GM12878 (cell line): ENCODE results near the gene BRI3BP. TPM values are rescaled to one million over a fixed set of nuclear protein-coding genes. Genes with fewer than 3 reads are reported as not detected.

Experiments used
- BHLHE40 ChIP-seq, 2 experiments: fragments of 450-650 bp in 1 of 2; IDR thresholded peaks; 2 replicates each; pipeline ENCODE4 v1.6.1; 2011 to 2017; ENCODE audit warnings: low read depth in 2 of 2, borderline replicate concordance in 1 of 2, improper control_type of control experiment in 1 of 2, low read length in 1 of 2, mild to moderate bottlenecking in 1 of 2
- BMI1 ChIP-seq: fragments of 450-650 bp; IDR thresholded peaks from 2 replicates; pipeline ENCODE4 v1.6.1; 2016; ENCODE audit warnings: mild to moderate bottlenecking, moderate library complexity, borderline replicate concordance
- CBX3 ChIP-seq: fragments of 200-600 bp; sonication (generic); IDR thresholded peaks from 2 replicates; pipeline ENCODE4 v1.6.1; 2016; ENCODE audit warnings: low read depth, borderline replicate concordance
- CEBPB ChIP-seq, 2 experiments: fragments of 150-350 bp in 1 of 2; IDR thresholded peaks; 2 replicates each; pipeline ENCODE4 v1.6.1; 2012 to 2014; ENCODE audit warnings: low read depth in 2 of 2, low read length in 2 of 2, borderline replicate concordance in 1 of 2, inconsistent platforms in 1 of 2
- CHD4 ChIP-seq: fragments of 200-600 bp; sonication (generic); IDR thresholded peaks from 2 replicates; pipeline ENCODE4 v1.6.1; 2016; ENCODE audit warnings: mild to moderate bottlenecking
- CREM ChIP-seq: IDR thresholded peaks from 2 replicates; pipeline ENCODE4 v1.6.1; 2014; ENCODE audit warnings: antibody characterized with exemption, low read depth
- EP300 ChIP-seq, 2 experiments: fragments of 150-350 bp in 1 of 2; IDR thresholded peaks; 2 replicates each; pipeline ENCODE4 v1.6.1; 2011 to 2012; ENCODE audit warnings: low read depth in 2 of 2, low read length in 2 of 2, borderline replicate concordance in 1 of 2, improper control_type of control experiment in 1 of 2, inconsistent platforms in 1 of 2; ENCODE audit not compliant: control insufficient read depth in 1 of 2
- HDAC6 ChIP-seq: fragments of 200-600 bp; sonication (generic); IDR thresholded peaks from one replicate; pipeline ENCODE4 v1.8.0; 2017; ENCODE audit warnings: antibody characterized with exemption; ENCODE audit not compliant: unreplicated experiment
- HDGF ChIP-seq: fragments of 450-650 bp; IDR thresholded peaks from 2 replicates; pipeline ENCODE4 v1.6.1; 2016; ENCODE audit warnings: antibody characterized with exemption
- IKZF1 ChIP-seq: fragments of 450-650 bp; conservative IDR thresholded peaks from 2 replicates; pipeline ENCODE4 v1.6.1; 2017; ENCODE audit warnings: antibody characterized with exemption, mild to moderate bottlenecking
- IKZF2 ChIP-seq, 2 experiments: fragments of 450-650 bp; IDR thresholded peaks; 2 replicates each; pipeline ENCODE4 v1.6.1; 2017; ENCODE audit warnings: mild to moderate bottlenecking in 2 of 2, moderate library complexity in 2 of 2
- KAT2A ChIP-seq: conservative IDR thresholded peaks from 2 replicates; pipeline ENCODE4 v1.6.1; 2011; ENCODE audit warnings: low read depth, low read length; ENCODE audit not compliant: control insufficient read depth
- KDM1A ChIP-seq: fragments of 200-600 bp; sonication (generic); IDR thresholded peaks from 2 replicates; pipeline ENCODE4 v1.6.1; 2016; ENCODE audit warnings: borderline replicate concordance
- LARP7 ChIP-seq: fragments of 450-650 bp; IDR thresholded peaks from 2 replicates; pipeline ENCODE4 v1.6.1; 2017; ENCODE audit warnings: mild to moderate bottlenecking
- NR2C1 ChIP-seq: fragments of 450-650 bp; IDR thresholded peaks from 2 replicates; pipeline ENCODE4 v1.6.1; 2017; ENCODE audit warnings: antibody characterized with exemption, mild to moderate bottlenecking, moderate library complexity
- POU2F2 ChIP-seq: IDR thresholded peaks from 3 replicates; pipeline ENCODE4 v1.6.1; 2011; ENCODE audit warnings: low read depth, mild to moderate bottlenecking, low read length, borderline replicate concordance
- RBBP5 ChIP-seq: fragments of 200-600 bp; sonication (generic); conservative IDR thresholded peaks from 2 replicates; pipeline ENCODE4 v1.6.1; 2016
- RELA ChIP-seq: fragments of 450-650 bp; IDR thresholded peaks from 2 replicates; pipeline ENCODE4 v1.8.0; 2014; ENCODE audit warnings: borderline replicate concordance; ENCODE audit not compliant: partially characterized antibody
- SMAD1 ChIP-seq: fragments of 450-650 bp; IDR thresholded peaks from 2 replicates; pipeline ENCODE4 v1.6.1; 2018; ENCODE audit warnings: mild to moderate bottlenecking, low read depth; ENCODE audit not compliant: partially characterized antibody
- YBX1 ChIP-seq: fragments of 450-650 bp; IDR thresholded peaks from 2 replicates; pipeline ENCODE4 v1.6.1; 2016; ENCODE audit warnings: antibody characterized with exemption
- YY1 ChIP-seq: IDR thresholded peaks from 2 replicates; pipeline ENCODE4 v1.6.1; 2011; ENCODE audit warnings: low read depth, mild to moderate bottlenecking, low read length
- ZBED1 ChIP-seq: IDR thresholded peaks from 2 replicates; pipeline ENCODE4 v1.6.1; 2016; ENCODE audit warnings: borderline replicate concordance
- polyA plus RNA-seq, 11 experiments: library from polyadenylated mRNA; depleted of rRNA in 4 of 11; unstranded in 6 of 11; stranded (reverse) in 5 of 11; fragments of >200 nt; fragmentation: Nextera tagmentation in 4 of 11; fragmentation: Illumina TruSeq in 1 of 11; extraction: Ambion mirVana in 4 of 11; extraction: Trizol in 1 of 11; gene quantifications; 1 replicate in 1 of 11; 2 replicates in 10 of 11; pipeline versions ENCODE4 v1.2.1 to v1.2.3, GENCODE V29; 2011 to 2016; ENCODE audit warnings: inconsistent platforms in 2 of 11, missing spikeins in 2 of 11, low read depth in 1 of 11
- total RNA-seq, 4 experiments: library from RNA; depleted of rRNA in 3 of 4; stranded (reverse); fragments of >200 nt in 3 of 4; fragmentation: Illumina TruSeq in 1 of 4; extraction: Trizol in 1 of 4; gene quantifications; 2 replicates each; pipeline versions ENCODE4 v1.2.1 to v1.2.3, GENCODE V29; 2013 to 2021
- TF ChIP-seq, protein P1 (sequence below): fragments of 450-650 bp; formaldehyde crosslinking; IDR thresholded peaks from 2 replicates; pipeline ENCODE4 v1.4.0; 2022; ENCODE audit warnings: mild to moderate bottlenecking, moderate library complexity
- TF ChIP-seq, protein P2 (sequence below): fragments of 450-650 bp; IDR thresholded peaks from 2 replicates; pipeline ENCODE4 v1.6.1; 2014; ENCODE audit warnings: mild to moderate bottlenecking
- TF ChIP-seq, protein P3 (sequence below): IDR thresholded peaks from 2 replicates; pipeline ENCODE4 v1.6.1; 2012; ENCODE audit warnings: low read depth, low read length, improper control_type of control experiment
- TF ChIP-seq, protein P4 (sequence below): IDR thresholded peaks from 2 replicates; pipeline ENCODE4 v1.6.1; 2011; ENCODE audit warnings: low read depth, mild to moderate bottlenecking, low read length, moderate library complexity, borderline replicate concordance; ENCODE audit errors: extremely low read depth

Gene BRI3BP
- total and polyA plus RNA-seq, 10 of the 15 experiments (the other 5 are each of a cell fraction or from before 2014, with no cell fraction given): 11.5 to 37.0 (median 28.5) TPM

DNA sequence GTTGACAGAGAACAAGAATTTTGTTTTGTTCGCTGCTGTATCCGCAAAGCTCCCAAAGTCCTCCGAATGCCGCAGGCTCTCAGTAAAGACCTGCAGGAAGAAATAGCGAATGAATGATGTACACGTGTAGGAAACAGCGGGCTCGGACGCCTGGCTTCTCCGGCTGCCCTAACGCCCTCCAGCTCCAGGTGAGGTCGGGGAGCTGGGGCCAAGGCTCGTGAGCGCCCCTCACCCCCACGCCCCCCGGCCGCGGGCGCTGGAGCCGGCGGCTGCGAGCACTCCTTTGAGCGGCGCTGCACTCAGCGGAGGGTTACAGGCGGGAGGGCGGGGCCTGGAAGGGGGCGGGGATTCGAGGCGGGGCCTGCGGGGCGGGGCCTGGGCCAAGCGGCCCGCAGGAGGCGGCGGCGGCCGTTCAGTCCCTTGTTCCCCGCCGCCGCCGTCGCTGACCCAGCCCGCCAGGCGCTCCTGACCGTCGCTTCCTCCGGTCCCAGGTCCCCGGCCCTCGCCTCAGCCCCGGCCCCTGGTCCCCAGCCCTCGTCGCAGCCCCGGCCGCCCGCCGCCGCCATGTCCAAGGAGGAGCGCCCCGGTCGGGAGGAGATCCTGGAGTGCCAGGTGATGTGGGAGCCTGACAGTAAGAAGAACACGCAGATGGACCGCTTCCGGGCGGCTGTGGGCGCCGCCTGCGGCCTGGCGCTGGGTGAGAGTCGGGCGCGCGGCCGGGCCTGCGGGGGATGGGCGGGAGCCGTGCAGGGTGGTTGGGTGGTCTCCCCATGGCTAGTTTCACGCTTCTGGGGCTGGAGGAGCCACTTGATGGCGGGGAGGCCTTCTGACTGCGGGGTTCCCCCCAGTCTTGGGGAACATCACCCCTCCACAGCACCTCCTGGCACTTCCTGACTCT is 71.8 kb downstream of the BRI3BP start, which contains the start of gene AACS (continued):
- no peak for TF ChIP-seq NR2C1
- TF ChIP-seq BMI1: no peak
- TF ChIP-seq, protein P1, sequence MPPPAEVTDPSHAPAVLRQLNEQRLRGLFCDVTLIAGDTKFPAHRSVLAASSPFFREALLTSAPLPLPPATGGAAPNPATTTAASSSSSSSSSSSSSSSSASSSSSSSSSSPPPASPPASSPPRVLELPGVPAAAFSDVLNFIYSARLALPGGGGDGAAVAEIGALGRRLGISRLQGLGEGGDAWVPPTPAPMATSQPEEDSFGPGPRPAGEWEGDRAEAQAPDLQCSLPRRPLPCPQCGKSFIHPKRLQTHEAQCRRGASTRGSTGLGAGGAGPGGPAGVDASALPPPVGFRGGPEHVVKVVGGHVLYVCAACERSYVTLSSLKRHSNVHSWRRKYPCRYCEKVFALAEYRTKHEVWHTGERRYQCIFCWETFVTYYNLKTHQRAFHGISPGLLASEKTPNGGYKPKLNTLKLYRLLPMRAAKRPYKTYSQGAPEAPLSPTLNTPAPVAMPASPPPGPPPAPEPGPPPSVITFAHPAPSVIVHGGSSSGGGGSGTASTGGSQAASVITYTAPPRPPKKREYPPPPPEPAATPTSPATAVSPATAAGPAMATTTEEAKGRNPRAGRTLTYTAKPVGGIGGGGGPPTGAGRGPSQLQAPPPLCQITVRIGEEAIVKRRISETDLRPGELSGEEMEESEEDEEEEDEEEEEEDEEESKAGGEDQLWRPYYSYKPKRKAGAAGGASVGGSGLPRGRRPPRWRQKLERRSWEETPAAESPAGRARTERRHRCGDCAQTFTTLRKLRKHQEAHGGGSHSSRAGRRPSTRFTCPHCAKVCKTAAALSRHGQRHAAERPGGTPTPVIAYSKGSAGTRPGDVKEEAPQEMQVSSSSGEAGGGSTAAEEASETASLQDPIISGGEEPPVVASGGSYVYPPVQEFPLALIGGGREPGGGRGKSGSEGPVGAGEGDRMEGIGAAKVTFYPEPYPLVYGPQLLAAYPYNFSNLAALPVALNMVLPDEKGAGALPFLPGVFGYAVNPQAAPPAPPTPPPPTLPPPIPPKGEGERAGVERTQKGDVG (CRISPR knock-in tag): no peak
- TF ChIP-seq IKZF2 (IDR thresholded peaks at IDR 0.05): no peak
- TF ChIP-seq HDGF: no peak
- TF ChIP-seq IKZF1: peak; percentile 66
- TF ChIP-seq BHLHE40 (IDR thresholded peaks at IDR 0.05; ENCODE audit: borderline replicate concordance in 1 of 2, low read depth in 2 of 2, low read length in 1 of 2): peak in 1 of 2 experiments; percentile 67; a peak in 2 of 4 replicates
- no peak for TF ChIP-seq KDM1A
- TF ChIP-seq ZBED1: no peak
- TF ChIP-seq POU2F2: no peak
- TF ChIP-seq CBX3: no peak
- TF ChIP-seq, protein P2, sequence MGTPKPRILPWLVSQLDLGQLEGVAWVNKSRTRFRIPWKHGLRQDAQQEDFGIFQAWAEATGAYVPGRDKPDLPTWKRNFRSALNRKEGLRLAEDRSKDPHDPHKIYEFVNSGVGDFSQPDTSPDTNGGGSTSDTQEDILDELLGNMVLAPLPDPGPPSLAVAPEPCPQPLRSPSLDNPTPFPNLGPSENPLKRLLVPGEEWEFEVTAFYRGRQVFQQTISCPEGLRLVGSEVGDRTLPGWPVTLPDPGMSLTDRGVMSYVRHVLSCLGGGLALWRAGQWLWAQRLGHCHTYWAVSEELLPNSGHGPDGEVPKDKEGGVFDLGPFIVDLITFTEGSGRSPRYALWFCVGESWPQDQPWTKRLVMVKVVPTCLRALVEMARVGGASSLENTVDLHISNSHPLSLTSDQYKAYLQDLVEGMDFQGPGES: no peak
- TF ChIP-seq, protein P3, sequence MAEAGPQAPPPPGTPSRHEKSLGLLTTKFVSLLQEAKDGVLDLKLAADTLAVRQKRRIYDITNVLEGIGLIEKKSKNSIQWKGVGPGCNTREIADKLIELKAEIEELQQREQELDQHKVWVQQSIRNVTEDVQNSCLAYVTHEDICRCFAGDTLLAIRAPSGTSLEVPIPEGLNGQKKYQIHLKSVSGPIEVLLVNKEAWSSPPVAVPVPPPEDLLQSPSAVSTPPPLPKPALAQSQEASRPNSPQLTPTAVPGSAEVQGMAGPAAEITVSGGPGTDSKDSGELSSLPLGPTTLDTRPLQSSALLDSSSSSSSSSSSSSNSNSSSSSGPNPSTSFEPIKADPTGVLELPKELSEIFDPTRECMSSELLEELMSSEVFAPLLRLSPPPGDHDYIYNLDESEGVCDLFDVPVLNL: no peak
- no peak for TF ChIP-seq CEBPB (IDR thresholded peaks at IDR 0.05; ENCODE audit: borderline replicate concordance in 1 of 2, low read depth in 2 of 2, low read length in 2 of 2)
- 0 out of 2 replicates have a peak, but pooled peaks have one; percentile 51 for TF ChIP-seq LARP7
- no peak for TF ChIP-seq SMAD1
- TF ChIP-seq CREM: 0 out of 2 replicates have a peak, but pooled peaks have one; percentile 6
- TF ChIP-seq RBBP5: no peak
- TF ChIP-seq KAT2A: no peak
- no peak; the same call in 1 of the 2 replicates for TF ChIP-seq YY1
- TF ChIP-seq HDAC6: no peak
- TF ChIP-seq RELA: no peak
- TF ChIP-seq YBX1: no peak
- no peak for TF ChIP-seq CHD4
- TF ChIP-seq, protein P4, sequence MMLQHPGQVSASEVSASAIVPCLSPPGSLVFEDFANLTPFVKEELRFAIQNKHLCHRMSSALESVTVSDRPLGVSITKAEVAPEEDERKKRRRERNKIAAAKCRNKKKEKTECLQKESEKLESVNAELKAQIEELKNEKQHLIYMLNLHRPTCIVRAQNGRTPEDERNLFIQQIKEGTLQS: no peak
- no peak for TF ChIP-seq EP300 (IDR thresholded peaks at IDR 0.05; ENCODE audit: borderline replicate concordance in 1 of 2, control insufficient read depth in 1 of 2, low read depth in 2 of 2, low read length in 2 of 2)
